Measurements from ENCODE around the gene CBY1. TPM values are rescaled to one million over a fixed set of nuclear protein-coding genes. Genes with fewer than 3 reads are reported as not detected.

The CBY1 gene
- total RNA-seq, 1 donor from 2014 or later, result 39.4 TPM

DNA sequence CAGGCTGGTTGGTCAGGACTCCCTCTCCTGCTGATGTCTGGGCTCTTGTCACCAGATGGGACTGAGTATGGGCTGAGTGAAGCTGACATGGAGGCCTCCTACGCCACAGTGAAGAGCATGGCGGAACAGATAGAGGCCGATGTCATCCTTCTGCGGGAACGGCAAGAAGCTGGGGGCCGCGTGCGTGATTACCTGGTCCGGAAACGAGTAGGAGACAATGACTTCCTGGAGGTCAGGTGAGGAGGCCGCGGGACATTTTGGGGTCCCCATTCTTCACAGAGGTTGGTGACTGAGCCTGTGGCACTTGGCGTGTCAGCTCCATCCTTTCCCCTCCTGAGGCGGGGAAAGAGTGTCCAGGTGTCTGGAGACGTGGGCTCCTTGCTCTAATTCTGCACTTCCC lies 59.4 kb downstream of the CBY1 start:
- no peak overlapping the region for H3K27ac Mint-ChIP-seq (ENCODE audit: unreplicated experiment)
- H3K4me1 Mint-ChIP-seq, result peaks cover 35% of the 10 kb centered on the region

GRCh38 chr22:38716271-38716670 lies 59.8 kb downstream of the CBY1 start:
- TF ChIP-seq, protein P1, sequence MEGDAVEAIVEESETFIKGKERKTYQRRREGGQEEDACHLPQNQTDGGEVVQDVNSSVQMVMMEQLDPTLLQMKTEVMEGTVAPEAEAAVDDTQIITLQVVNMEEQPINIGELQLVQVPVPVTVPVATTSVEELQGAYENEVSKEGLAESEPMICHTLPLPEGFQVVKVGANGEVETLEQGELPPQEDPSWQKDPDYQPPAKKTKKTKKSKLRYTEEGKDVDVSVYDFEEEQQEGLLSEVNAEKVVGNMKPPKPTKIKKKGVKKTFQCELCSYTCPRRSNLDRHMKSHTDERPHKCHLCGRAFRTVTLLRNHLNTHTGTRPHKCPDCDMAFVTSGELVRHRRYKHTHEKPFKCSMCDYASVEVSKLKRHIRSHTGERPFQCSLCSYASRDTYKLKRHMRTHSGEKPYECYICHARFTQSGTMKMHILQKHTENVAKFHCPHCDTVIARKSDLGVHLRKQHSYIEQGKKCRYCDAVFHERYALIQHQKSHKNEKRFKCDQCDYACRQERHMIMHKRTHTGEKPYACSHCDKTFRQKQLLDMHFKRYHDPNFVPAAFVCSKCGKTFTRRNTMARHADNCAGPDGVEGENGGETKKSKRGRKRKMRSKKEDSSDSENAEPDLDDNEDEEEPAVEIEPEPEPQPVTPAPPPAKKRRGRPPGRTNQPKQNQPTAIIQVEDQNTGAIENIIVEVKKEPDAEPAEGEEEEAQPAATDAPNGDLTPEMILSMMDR (conservative IDR thresholded peaks at IDR 0.05), result no peak
- no peak overlapping the region for H3K27ac Mint-ChIP-seq (ENCODE audit: unreplicated experiment)

More for the DNA sequence above, 59.4 kb downstream of the CBY1 start:
- H3K4me3 Mint-ChIP-seq, result no peak overlapping the region
- no peak for DNase-seq (ENCODE audit: low read depth, low spot score)
- H3K9me3 Mint-ChIP-seq, result no peaks in the 10 kb centered on the region
- TF ChIP-seq, protein P1 (conservative IDR thresholded peaks at IDR 0.05), result no peak
- H3K27me3 Mint-ChIP-seq (ENCODE audit: low read depth), result no peaks in the 10 kb centered on the region
- peaks cover 7% of the 10 kb centered on the region for H3K36me3 Mint-ChIP-seq (ENCODE audit: low read depth)

DNA sequence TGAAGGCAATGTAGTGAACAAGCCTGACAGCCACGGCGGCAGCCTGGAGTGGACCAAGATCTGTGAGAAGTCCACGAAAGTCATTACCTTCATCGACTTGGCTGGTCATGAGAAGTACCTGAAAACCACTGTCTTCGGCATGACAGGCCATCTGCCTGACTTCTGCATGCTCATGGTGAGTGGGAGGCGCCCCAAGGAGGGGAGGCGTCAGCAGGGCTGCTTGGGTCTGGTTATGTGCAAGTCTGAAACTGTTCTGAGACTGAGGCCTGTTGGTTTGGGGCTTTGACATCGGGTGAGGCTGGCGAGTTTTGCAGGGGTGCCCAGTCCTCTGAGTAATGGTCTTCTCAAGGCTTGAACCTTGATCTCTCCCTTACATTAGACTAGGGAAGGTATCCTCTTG lies 60.4 kb downstream of the CBY1 start:
- TF ChIP-seq, protein P1 (conservative IDR thresholded peaks at IDR 0.05), result no peak
- H3K4me1 Mint-ChIP-seq, result peaks cover 30% of the 10 kb centered on the region

More at GRCh38 chr22:38716271-38716670, 59.8 kb downstream of the CBY1 start:
- H3K4me3 Mint-ChIP-seq, result no peak overlapping the region
- H3K27me3 Mint-ChIP-seq (ENCODE audit: low read depth), result no peaks in the 10 kb centered on the region
- no peak for DNase-seq (ENCODE audit: low read depth, low spot score)
- no peaks in the 10 kb centered on the region for H3K9me3 Mint-ChIP-seq
- peaks cover 7% of the 10 kb centered on the region for H3K36me3 Mint-ChIP-seq (ENCODE audit: low read depth)
- H3K4me1 Mint-ChIP-seq, result peaks cover 31% of the 10 kb centered on the region

DNA sequence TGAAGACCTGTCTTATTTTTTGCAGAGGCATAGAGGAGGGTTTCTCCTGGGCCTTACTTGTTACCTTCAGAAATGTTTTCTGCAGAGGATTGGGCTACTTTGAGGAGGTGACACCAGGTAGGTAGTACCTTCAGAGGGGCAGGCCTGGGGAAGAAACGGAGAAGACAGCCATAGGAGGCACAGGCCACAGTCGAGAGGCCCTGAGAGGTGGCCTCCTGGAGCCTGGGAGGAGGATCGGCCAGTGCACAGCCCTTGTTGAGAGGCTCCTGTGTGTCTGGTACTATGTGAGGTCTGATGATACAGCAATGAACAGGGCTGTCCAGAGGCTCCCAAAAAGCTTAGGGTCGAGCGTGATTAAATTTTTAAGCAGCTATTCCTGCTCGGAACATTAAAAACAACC lies 60.8 kb downstream of the CBY1 start:
- no peak for DNase-seq (ENCODE audit: low read depth, low spot score)
- Mint-ChIP-seq H3K4me3 (no peak overlapping the region), H3K27me3 (ENCODE audit: low read depth) (no peaks in the 10 kb centered on the region), H3K36me3 (ENCODE audit: low read depth) (peaks cover 7% of the 10 kb centered on the region), H3K4me1 (peaks cover 26% of the 10 kb centered on the region), H3K9me3 (no peaks in the 10 kb centered on the region), H3K27ac (ENCODE audit: unreplicated experiment) (no peak overlapping the region)
- TF ChIP-seq, protein P1 (conservative IDR thresholded peaks at IDR 0.05), result no peak

More for the DNA sequence above, 60.4 kb downstream of the CBY1 start:
- no peak for DNase-seq (ENCODE audit: low read depth, low spot score)
- H3K27ac Mint-ChIP-seq (ENCODE audit: unreplicated experiment), result no peak overlapping the region
- peaks cover 7% of the 10 kb centered on the region for H3K36me3 Mint-ChIP-seq (ENCODE audit: low read depth)
- H3K4me3 Mint-ChIP-seq, result no peak overlapping the region
- H3K9me3 Mint-ChIP-seq, result no peaks in the 10 kb centered on the region
- no peaks in the 10 kb centered on the region for H3K27me3 Mint-ChIP-seq (ENCODE audit: low read depth)

DNA sequence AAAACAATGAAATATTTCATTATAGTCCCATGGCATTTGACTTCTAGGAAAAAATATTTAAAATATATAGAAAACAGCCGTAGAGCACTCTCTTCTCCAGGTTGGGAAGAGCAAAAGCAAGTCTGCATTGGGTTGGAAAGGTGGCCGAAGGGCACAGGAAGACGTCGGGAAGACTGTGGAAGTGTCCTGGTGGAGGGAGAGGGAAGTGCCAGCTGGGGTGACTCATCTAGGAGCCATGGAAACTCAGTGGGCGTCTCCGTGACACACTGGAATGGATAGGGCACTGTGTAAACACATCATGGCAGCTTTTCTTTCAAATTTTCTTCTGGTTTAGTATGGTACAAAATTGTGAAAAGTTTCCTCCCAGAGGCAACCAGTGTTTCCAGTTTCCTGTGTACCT lies 62.0 kb downstream of the CBY1 start:
- no peak overlapping the region for H3K27ac Mint-ChIP-seq (ENCODE audit: unreplicated experiment)
- H3K27me3 Mint-ChIP-seq (ENCODE audit: low read depth), result no peaks in the 10 kb centered on the region
- TF ChIP-seq, protein P1 (conservative IDR thresholded peaks at IDR 0.05), result peak; percentile 56
- H3K36me3 Mint-ChIP-seq (ENCODE audit: low read depth), result peaks cover 10% of the 10 kb centered on the region
- DNase-seq (ENCODE audit: low read depth, low spot score), result no peak
- no peak overlapping the region for H3K4me3 Mint-ChIP-seq
- no peaks in the 10 kb centered on the region for H3K9me3 Mint-ChIP-seq
- H3K4me1 Mint-ChIP-seq, result peaks cover 14% of the 10 kb centered on the region

DNA sequence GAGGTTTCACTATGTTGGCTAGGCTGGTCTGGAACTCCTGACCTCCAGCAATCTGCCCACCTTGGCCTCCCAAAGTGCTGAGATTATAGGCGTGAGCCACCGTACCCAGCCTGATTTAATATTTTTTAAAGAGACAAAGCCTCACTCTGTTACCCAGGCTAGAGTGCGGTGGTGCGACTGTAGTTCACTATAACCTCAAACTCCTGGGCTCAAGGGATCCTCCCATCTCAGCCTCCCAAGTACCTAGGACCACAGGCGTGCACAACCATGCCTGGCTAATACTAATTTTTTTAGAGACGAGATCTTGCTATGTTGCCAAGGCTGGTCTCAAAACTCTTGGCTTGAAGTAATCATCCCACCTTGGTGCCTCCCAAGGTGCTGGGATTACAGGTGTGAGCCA lies 62.8 kb downstream of the CBY1 start:
- Mint-ChIP-seq H3K27ac (ENCODE audit: unreplicated experiment) (no peak overlapping the region), H3K4me1 (peaks cover 9% of the 10 kb centered on the region), H3K4me3 (no peak overlapping the region), H3K27me3 (ENCODE audit: low read depth) (no peaks in the 10 kb centered on the region), H3K36me3 (ENCODE audit: low read depth) (peaks cover 10% of the 10 kb centered on the region), H3K9me3 (no peaks in the 10 kb centered on the region)
- DNase-seq (ENCODE audit: low read depth, low spot score), result no peak
- TF ChIP-seq, protein P1 (conservative IDR thresholded peaks at IDR 0.05), result no peak

All from neural crest cell (in vitro differentiated cells).